ENCODE data around the gene MDH1.
"Not testable (repeated sequence)": the region's sequence is repeated elsewhere in the genome, so short reads cannot be mapped to it uniquely, and the experiment has no call there.

The MDH1 gene

DNA sequence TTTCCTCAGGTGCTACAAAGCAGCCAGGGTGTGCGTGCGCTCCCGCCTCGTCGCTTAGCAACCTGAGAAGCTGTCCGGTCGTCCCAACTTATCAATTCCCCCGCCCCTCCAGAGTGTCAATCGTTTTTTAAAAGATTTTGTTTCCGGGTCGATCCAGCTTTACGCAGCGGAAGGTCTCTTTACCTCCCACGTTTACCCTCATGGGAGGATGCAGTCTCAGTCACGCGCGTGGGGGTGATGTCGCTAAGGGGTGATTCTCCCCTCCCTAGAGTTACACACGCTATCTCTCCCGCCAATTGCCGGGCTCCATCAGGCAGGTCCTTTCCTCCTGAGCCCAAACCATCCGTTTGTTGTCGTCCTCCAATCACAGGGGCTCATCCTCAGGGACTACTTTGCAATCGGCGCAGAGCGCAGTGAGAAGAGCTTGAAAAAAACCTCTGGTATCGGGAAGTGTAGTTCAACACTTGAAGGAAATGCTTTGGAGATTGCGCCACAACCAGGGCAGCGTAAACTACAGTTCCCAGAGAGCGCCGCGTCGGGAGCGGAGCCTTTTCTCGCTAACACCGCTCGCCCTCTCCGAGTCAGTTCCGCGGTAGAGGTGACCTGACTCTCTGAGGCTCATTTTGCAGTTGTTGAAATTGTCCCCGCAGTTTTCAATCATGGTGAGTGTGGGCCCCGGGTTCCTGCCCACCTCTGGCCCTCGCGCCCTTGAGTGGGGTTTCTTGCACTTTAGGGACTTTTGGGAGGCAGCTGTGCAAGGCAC is at the start of gene MDH1, which contains the start of gene WDPCP:
MDH1 (plus strand) TSS at position 579 of the 763 bp plus-strand sequence; CDS start at position 660, 81 bp downstream.
WDPCP (minus strand) TSS at position 93 of the 763 bp plus-strand sequence. CDS start 206 bp downstream, outside the sequence.
- peak; percentile 91 for DNase-seq (ENCODE audit: low read depth)

DNA sequence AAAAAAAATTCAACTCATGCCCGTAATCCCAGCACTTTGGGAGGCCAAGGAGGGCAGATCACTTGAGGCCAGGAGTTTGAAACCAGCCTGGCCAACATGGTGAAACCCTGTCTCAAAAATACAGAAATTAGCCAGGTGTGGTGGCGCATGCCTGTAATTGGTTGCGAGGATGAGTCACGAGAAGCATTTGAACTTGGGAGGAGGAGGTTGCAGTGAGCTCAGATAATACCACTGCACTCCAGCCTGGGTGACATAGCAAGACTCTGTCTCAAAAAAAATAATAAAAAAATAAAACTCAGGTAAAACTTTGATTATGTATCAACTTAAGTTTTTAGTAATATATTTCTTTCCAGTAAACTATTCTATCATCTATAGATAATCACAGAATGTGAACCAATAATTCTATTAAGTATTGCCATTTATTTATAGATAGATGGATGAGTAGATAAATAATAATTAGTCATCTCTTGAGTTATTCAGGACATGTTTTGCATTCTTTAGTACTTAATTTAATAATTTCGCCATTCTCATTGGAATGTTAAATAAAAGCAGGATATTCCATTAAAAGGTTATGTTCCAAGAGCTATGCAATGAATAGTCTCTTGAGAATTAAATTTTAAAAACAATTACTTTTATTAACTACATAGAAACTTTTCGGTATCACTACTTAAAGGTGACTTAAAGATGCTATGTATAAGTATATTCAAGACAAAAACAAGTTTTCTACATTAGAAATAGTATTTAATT is 49.2 kb upstream of the MDH1 start:
- no peak for DNase-seq (ENCODE audit: low read depth)

DNA sequence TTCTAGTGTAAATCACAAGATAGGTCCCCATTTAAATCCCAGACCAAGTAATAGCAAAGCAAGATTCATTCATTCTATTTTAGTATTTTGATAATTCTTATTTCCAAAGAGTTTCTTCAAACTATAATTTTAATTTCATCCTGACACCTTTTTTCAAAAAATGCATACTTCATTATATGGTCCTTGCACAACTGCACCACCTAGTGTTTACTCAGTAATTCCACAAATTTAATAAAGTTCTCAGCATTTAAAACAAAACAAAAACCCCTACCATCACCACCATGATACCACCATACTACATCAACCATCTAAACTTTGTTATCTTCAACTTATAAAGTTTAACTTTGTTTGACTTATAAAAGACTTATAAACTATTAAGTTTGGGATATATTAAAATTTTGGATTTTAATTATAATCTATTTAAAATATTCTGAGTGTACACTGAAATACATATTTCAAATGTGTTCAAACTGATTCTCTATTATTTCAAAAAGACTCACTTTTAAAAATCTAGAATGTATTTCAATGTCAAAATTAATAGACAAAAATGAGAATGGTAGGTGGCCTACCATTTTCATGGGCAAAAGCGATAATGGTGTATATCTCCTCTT is 44.6 kb upstream of the MDH1 start:
- no peak for DNase-seq (ENCODE audit: low read depth)

GRCh38 chr2:63545023-63545422 is 43.7 kb upstream of the MDH1 start:
- DNase-seq (ENCODE audit: low read depth), result no peak

GRCh38 chr2:63553049-63553448 is 35.7 kb upstream of the MDH1 start:
- DNase-seq (ENCODE audit: low read depth), result no peak

DNA sequence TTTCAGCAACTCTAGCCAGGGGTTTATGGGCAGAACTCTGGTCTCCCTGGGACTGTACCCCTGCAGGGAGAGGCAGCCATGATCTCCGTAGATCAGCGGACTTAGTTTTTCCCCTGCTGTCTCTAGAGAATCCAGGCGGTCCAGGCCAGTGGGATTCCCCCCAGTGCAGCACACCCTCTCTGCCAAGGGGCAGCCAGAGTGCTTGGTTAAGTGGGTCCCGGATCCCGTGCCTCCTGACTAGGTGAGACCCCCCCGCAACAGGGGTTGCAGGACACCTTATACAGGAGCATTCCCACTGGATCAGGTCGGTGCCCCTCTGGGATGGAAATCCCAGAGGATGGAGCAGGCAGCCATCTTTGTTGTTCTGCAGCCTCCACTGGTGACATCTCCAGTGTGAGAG is 33.5 kb upstream of the MDH1 start:
- no peak for DNase-seq (ENCODE audit: low read depth)

DNA sequence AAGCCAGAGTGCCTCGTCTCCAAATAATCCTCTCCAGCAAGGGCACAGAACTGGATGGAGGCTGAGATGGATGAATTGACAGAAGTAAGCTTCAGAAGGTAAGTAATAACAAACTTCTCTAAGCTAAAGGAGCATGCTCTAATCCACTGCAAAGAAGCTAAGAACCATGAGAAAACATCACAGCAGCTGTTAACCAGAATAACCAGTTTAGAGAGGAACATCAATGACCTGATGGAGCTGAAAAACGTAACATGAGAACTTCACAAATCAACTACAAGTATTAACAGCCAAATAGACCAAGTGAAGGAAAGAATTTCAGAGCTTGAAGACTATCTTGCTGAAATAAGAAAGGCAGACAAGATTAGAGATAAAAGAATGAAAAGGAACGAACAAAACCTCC is 32.8 kb upstream of the MDH1 start:
- no peak for DNase-seq (ENCODE audit: low read depth)

GRCh38 chr2:63557819-63558218 is 30.9 kb upstream of the MDH1 start:
- not testable (repeated sequence) for DNase-seq (ENCODE audit: low read depth)

- DNase-seq (ENCODE audit: low read depth), result not testable (repeated sequence)
Measured at GRCh38 chr2:63558922-63559321, 29.8 kb upstream of the MDH1 start.

- no peak for DNase-seq (ENCODE audit: low read depth)
Measured at GRCh38 chr2:63562751-63563150, 26.0 kb upstream of the MDH1 start.

- no peak for DNase-seq (ENCODE audit: low read depth)
Measured at GRCh38 chr2:63569740-63570139, 19.0 kb upstream of the MDH1 start.

DNA sequence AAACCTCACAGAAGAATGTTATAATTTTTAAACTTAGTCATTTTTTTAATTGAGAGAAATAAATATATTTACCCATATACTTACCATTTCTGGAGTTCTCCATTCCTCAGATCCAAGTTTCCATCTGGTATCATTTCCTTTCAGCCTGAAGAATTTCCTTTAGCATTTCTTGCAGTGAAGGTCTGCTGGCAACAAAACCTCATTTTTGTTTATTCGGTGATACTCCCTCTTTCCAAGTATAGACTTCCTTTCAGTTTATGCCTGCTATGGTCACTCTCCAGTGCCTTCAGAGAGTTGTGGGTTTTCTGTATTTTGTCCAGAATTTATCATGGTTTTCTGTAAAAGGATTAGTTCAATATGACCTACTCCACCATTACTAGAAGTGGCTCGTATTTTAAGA is 17.5 kb upstream of the MDH1 start:
- no peak for DNase-seq (ENCODE audit: low read depth)

- DNase-seq (ENCODE audit: low read depth), result no peak
Measured at GRCh38 chr2:63572001-63572400, 16.8 kb upstream of the MDH1 start.

- not testable (repeated sequence) for DNase-seq (ENCODE audit: low read depth)
Measured at GRCh38 chr2:63573026-63573425, 15.7 kb upstream of the MDH1 start.

DNA sequence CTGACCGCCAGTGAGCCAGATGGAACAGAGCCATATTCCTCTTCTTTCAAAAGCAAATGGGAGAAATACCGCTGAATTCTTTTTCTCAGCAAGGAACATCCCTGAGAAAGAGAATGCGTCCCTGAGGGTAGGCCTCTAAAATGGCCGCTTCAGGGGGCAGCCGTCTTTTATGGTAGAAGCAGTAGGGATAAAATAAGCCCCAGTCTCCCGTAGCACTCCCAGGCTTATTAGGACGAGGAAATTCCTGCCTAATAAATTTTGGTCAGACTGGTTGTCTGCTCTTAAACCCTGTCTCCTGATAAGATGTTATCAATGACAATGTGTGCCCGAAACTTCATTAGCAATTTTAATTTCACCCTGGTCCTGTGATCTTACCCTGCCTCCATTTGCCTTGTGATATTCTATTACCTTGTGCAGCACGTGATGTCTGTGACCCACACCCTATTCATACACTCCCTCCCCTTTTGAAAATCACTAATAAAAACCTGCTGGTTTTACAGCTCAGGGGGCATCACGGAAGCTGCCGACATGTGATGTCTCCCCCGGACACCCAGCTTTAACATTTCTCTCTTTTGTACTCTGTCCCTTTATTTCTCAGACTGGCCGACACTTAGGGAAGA is 14.9 kb upstream of the MDH1 start:
- not testable (repeated sequence) for DNase-seq (ENCODE audit: low read depth)

DNA sequence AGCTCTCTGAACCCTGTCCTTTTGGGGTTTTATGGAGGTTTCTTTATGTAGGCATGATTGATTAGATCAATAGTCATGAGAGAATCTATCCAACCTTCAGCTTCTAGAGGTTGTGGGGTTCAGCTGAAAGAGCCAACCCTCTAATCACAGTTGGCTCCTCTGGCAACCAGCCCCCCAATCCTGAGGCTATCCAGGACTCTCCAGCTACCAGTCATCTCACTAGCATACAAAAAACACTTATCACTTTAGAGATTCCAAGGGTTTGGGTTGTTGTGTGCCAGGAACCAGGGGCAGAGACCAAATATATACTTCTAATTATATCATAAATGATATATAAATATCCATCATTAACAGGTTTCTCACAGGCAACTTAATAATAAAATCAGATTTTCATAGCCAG is 12.2 kb upstream of the MDH1 start:
- DNase-seq (ENCODE audit: low read depth), result no peak

DNA sequence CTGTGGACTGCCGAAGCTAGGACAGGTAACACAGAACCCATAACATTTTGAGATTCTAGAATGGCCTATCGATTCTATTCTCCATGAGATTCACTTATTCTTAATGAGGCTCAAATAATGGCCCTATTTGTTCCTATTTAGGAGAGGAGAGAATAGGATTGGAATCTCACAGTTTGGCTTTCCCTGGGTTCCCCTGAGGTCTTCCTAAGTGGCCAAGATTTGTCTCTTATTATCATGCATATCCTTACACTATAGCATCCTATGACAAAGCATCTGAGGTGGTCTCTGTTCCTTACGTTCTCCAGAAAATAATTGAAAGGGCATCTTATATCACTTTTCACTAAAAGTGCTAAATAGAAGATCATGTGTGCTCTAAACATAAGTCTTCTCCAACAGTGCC is 10.0 kb upstream of the MDH1 start:
- no peak for DNase-seq (ENCODE audit: low read depth)

DNA sequence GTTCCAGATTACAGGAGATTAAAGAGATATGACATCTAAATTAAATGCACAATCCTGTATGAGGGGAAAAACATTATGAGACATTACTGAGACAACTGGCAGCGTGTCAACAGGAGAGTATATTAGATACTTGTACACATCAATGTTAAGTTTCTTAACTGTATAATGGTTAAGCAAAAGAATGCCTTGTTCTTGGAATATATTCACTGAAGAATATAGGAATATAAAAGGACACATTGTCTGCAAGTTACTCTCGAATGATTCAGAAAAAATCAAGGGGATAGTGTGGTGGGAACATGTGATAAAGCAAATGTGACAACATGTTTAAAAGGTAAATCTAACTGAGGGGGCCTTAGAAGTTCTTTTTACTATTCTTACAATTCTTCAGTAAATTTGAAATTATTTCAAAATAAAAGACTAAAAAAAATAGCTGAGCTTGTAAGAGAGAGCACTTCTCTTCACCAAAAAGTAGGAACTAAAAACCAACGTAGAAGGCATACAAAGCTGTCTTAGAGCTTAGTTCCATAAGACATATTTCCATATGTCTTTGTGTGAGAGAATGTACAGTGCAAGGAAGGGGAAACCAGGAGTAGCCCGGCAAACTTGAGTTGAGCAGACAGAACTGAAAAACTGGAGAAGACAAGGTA is 8.0 kb upstream of the MDH1 start:
- no peak for DNase-seq (ENCODE audit: low read depth)

- DNase-seq (ENCODE audit: low read depth), result no peak
Measured at GRCh38 chr2:63581298-63581961, 7.3 kb upstream of the MDH1 start.

DNA sequence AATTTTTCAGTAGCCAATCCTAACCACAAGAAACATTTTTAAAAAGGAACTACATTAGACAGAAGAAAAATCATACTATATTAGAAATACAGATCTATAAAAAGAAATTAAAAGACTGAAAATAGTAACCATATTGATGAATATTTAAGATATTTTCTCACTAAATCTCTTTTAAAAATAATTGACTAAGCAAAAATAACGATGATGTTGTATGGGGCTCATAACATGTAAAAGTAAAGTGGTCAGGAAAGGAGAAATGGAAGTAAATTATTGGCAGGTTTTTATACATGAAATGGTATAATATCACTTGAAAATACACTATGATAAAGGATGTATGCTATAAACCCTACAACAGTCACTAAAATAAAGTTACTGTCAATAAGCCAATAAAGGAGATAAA is 5.9 kb upstream of the MDH1 start:
- DNase-seq (ENCODE audit: low read depth), result no peak

- DNase-seq (ENCODE audit: low read depth), result no peak
Measured at GRCh38 chr2:63587814-63588384, 864 bp upstream of the MDH1 start.

All from activated T-cell treated with anti-CD3 and anti-CD28 coated beads for 24 hours (primary cell).